ENCODE results near the gene GSTO1.

DNA sequence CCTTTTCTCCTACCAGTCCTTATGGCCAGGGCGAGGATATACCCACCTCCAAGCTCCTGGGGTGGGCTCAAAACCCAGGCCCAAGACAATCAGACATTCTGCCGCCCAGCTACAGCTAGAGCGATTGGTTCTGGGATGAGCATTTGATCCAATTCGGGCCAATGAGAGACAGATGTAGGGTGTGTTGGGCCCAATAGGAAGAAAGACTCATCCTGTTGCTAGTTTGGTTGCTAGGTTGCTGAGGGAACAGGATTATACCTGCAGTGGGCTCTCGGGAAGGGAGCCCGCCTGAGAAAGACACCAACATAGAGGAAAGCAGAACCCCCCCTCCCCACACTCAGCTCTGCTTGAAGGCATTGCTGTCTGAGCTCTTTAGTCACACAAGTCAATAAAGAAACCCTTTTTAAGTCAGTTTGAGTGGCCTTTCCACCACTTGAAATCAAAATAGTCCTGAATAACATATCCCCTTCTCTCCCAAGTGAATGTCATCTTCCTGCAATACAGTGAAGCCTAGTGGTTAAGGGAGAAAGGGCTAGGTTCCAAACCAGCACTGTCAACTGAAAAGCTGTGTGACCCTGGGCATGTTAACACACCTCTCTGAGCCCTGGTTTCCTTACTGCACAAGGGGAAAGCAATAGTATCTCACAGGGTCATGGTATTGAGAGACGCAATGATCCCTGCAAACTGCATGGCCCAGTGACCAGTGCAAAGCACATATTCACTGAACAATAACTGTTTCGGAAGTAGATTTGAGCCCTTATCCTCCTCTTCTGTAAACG is 61.8 kb downstream of the GSTO1 start:
- TF ChIP-seq, protein P1, sequence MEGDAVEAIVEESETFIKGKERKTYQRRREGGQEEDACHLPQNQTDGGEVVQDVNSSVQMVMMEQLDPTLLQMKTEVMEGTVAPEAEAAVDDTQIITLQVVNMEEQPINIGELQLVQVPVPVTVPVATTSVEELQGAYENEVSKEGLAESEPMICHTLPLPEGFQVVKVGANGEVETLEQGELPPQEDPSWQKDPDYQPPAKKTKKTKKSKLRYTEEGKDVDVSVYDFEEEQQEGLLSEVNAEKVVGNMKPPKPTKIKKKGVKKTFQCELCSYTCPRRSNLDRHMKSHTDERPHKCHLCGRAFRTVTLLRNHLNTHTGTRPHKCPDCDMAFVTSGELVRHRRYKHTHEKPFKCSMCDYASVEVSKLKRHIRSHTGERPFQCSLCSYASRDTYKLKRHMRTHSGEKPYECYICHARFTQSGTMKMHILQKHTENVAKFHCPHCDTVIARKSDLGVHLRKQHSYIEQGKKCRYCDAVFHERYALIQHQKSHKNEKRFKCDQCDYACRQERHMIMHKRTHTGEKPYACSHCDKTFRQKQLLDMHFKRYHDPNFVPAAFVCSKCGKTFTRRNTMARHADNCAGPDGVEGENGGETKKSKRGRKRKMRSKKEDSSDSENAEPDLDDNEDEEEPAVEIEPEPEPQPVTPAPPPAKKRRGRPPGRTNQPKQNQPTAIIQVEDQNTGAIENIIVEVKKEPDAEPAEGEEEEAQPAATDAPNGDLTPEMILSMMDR (IDR thresholded peaks at IDR 0.05), result no peak
- TF ChIP-seq POLR2A (IDR thresholded peaks at IDR 0.05), result no peak
